H9 (cell line): ENCODE measurements around the gene PTGER3. TPM values are rescaled to one million over a fixed set of nuclear protein-coding genes. Genes with fewer than 3 reads are reported as not detected.

Experiments used
- DNase-seq: peaks from one replicate; pipeline ENCODE4 v3.0.0-alpha.2; 2017
- H2AFZ ChIP-seq: one replicate; pipeline ENCODE4 v1.6.1; 2013; ENCODE audit warnings: mild to moderate bottlenecking, low read length, control low read depth, moderate library complexity
- H2AK5ac ChIP-seq: 2 replicates; pipeline ENCODE4 v1.6.1; 2013; ENCODE audit warnings: low read length, control low read depth, mixed read lengths; ENCODE audit not compliant: insufficient read length
- H2BK120ac ChIP-seq: one replicate; pipeline ENCODE4 v1.6.1; 2013; ENCODE audit warnings: low read depth, mild to moderate bottlenecking, low read length, control low read depth, inconsistent platforms; ENCODE audit not compliant: poor library complexity, severe bottlenecking
- H2BK12ac ChIP-seq: 2 replicates; pipeline ENCODE4 v1.6.1; 2013; ENCODE audit warnings: low read length, control low read depth, mixed read lengths, low read depth; ENCODE audit not compliant: insufficient read length
- H2BK15ac ChIP-seq: 2 replicates; pipeline ENCODE4 v1.6.1; 2013; ENCODE audit warnings: low read depth, low read length, control low read depth
- H2BK20ac ChIP-seq: one replicate; pipeline ENCODE4 v1.6.1; 2013; ENCODE audit warnings: low read depth, mild to moderate bottlenecking, low read length, control low read depth, inconsistent platforms; ENCODE audit not compliant: poor library complexity, severe bottlenecking
- H2BK5ac ChIP-seq: 2 replicates; pipeline ENCODE4 v1.6.1; 2013; ENCODE audit warnings: low read length, control low read depth, mixed read lengths; ENCODE audit not compliant: insufficient read length
- H3K14ac ChIP-seq: 2 replicates; pipeline ENCODE4 v1.6.1; 2013; ENCODE audit warnings: low read length, control low read depth; ENCODE audit not compliant: insufficient read depth
- H3K18ac ChIP-seq: 2 replicates; pipeline ENCODE4 v1.6.1; 2013; ENCODE audit warnings: low read depth, mild to moderate bottlenecking, mixed read lengths, low read length, control low read depth; ENCODE audit not compliant: insufficient read length
- H3K23ac ChIP-seq: 2 replicates; pipeline ENCODE4 v1.6.1; 2013; ENCODE audit warnings: low read length, control low read depth, mixed read lengths, low read depth; ENCODE audit not compliant: insufficient read length
- H3K23me2 ChIP-seq: 2 replicates; pipeline ENCODE4 v1.6.1; 2013; ENCODE audit warnings: low read depth, mild to moderate bottlenecking, mixed read lengths, low read length, control low read depth; ENCODE audit not compliant: insufficient read length, poor library complexity, severe bottlenecking
- H3K27ac ChIP-seq: 2 replicates; pipeline ENCODE4 v1.5.1; 2013; ENCODE audit warnings: low read length, control low read depth, mixed read lengths, low read depth; ENCODE audit not compliant: insufficient read length
- H3K27me3 ChIP-seq: 2 replicates; pipeline ENCODE4 v1.6.1; 2013; ENCODE audit warnings: low read length, control low read depth, inconsistent platforms; ENCODE audit not compliant: insufficient read depth
- H3K4ac ChIP-seq: 2 replicates; pipeline ENCODE4 v1.6.1; 2013; ENCODE audit warnings: low read depth, mild to moderate bottlenecking, control low read depth, inconsistent platforms, low read length, moderate library complexity
- H3K4me1 ChIP-seq: 2 replicates; pipeline ENCODE4 v1.6.1; 2013; ENCODE audit warnings: low read length, control low read depth, inconsistent platforms; ENCODE audit not compliant: insufficient read depth
- H3K4me2 ChIP-seq: 2 replicates; pipeline ENCODE4 v1.6.1; 2013; ENCODE audit warnings: low read length, control low read depth, mixed read lengths; ENCODE audit not compliant: insufficient read length, insufficient read depth
- H3K56ac ChIP-seq: 2 replicates; pipeline ENCODE4 v1.6.1; 2013; ENCODE audit warnings: low read depth, mild to moderate bottlenecking, mixed read lengths, low read length, control low read depth; ENCODE audit not compliant: insufficient read length
- H3K79me1 ChIP-seq: 2 replicates; pipeline ENCODE4 v1.6.1; 2013; ENCODE audit warnings: low read depth, mild to moderate bottlenecking, moderate library complexity, low read length, control low read depth, inconsistent platforms; ENCODE audit not compliant: insufficient read depth, poor library complexity, severe bottlenecking
- H3K79me2 ChIP-seq: 2 replicates; pipeline ENCODE4 v1.6.1; 2013; ENCODE audit warnings: low read length, control low read depth, inconsistent platforms; ENCODE audit not compliant: insufficient read depth
- H3K9ac ChIP-seq: 2 replicates; pipeline ENCODE4 v1.6.1; 2013; ENCODE audit warnings: low read length, control low read depth, mixed read lengths; ENCODE audit not compliant: insufficient read length; ENCODE audit errors: extremely low read depth
- H3K9me3 ChIP-seq: one replicate; pipeline ENCODE4 v1.6.1; 2013; ENCODE audit warnings: low read depth, low read length, inconsistent platforms; ENCODE audit not compliant: control insufficient read depth
- H3T11ph ChIP-seq: one replicate; pipeline ENCODE4 v1.6.1; 2013; ENCODE audit warnings: mild to moderate bottlenecking, low read length, control low read depth, inconsistent platforms
- H4K20me1 ChIP-seq: one replicate; pipeline ENCODE4 v1.6.1; 2013; ENCODE audit not compliant: control insufficient read depth, insufficient read length, insufficient read depth
- H4K5ac ChIP-seq: 2 replicates; pipeline ENCODE4 v1.6.1; 2013; ENCODE audit warnings: low read depth, mild to moderate bottlenecking, mixed read lengths, low read length, control low read depth; ENCODE audit not compliant: insufficient read length
- H4K8ac ChIP-seq: replicated peaks from 2 replicates; pipeline ENCODE4 v1.6.1; 2013; ENCODE audit warnings: low read length, control low read depth, mixed read lengths, low read depth; ENCODE audit not compliant: insufficient read length
- H4K91ac ChIP-seq: 2 replicates; pipeline ENCODE4 v1.6.1; 2013; ENCODE audit warnings: low read depth, mild to moderate bottlenecking, moderate library complexity, mixed read lengths, low read length, control low read depth; ENCODE audit not compliant: insufficient read length
- H3K27ac Mint-ChIP-seq, 3 experiments: 2 replicates in 2 of 3; 3 replicates in 1 of 3; pipeline ENCODE4 v1.8.0; 2020 to 2021; ENCODE audit warnings: mixed read lengths in 3 of 3, mild to moderate bottlenecking in 1 of 3, moderate library complexity in 1 of 3
- H3K27me3 Mint-ChIP-seq: 2 replicates; pipeline ENCODE4 v1.8.0; 2021; ENCODE audit warnings: low read depth, mild to moderate bottlenecking, moderate library complexity, mixed read lengths
- H3K36me3 Mint-ChIP-seq, 3 experiments: 2 replicates in 2 of 3; 3 replicates in 1 of 3; pipeline ENCODE4 v1.8.0; 2020 to 2021; ENCODE audit warnings: low read depth in 3 of 3, mixed read lengths in 3 of 3; ENCODE audit not compliant: insufficient read depth in 1 of 3
- H3K4me1 Mint-ChIP-seq, 2 experiments: 2 replicates each; pipeline ENCODE4 v1.8.0; 2020; ENCODE audit warnings: mixed read lengths in 2 of 2
- H3K4me3 Mint-ChIP-seq, 2 experiments: 2 replicates in 1 of 2; 3 replicates in 1 of 2; pipeline ENCODE4 v1.8.0; 2020 to 2021; ENCODE audit warnings: mild to moderate bottlenecking in 2 of 2, mixed read lengths in 2 of 2, moderate library complexity in 1 of 2
- H3K9me3 Mint-ChIP-seq, 2 experiments: 2 replicates in 1 of 2; 3 replicates in 1 of 2; pipeline ENCODE4 v1.8.0; 2020; ENCODE audit warnings: mild to moderate bottlenecking in 2 of 2, mixed read lengths in 2 of 2, moderate library complexity in 1 of 2
- CTCF ChIP-seq: fragments of 200-600 bp; sonication (generic); conservative IDR thresholded peaks from 3 replicates; pipeline ENCODE4 v1.8.0; 2021; ENCODE audit warnings: antibody characterized with exemption, mild to moderate bottlenecking
- WGBS: extraction: QIAGEN DNeasy Blood & Tissue Kit; methylation state at CpG from one replicate; pipeline ENCODE4 v1.1.7; 2013; ENCODE audit warnings: missing lambda C conversion rate, low lambda C conversion rate, mixed read lengths; ENCODE audit not compliant: insufficient read length; ENCODE audit errors: extremely low coverage; 5-methylcytosine and 5-hydroxymethylcytosine counted together
- total RNA-seq: library from RNA; stranded (reverse); gene quantifications from 2 replicates; pipeline ENCODE4 v1.2.1, GENCODE V29; 2021

PTGER3 gene
- total RNA-seq, 1 experiment from 2014 or later: 0.26 TPM

- H2BK12ac ChIP-seq: no peak overlapping the region
- H3K23ac ChIP-seq: no peak overlapping the region
- H4K20me1 ChIP-seq: no peaks in the 10 kb centered on the region
- no peak overlapping the region for H2BK5ac ChIP-seq
- H3K79me2 ChIP-seq: no peaks in the 10 kb centered on the region
- no peak overlapping the region for H3K56ac ChIP-seq
- no peak overlapping the region for H2BK20ac ChIP-seq
- H3K27me3 ChIP-seq: no peaks in the 10 kb centered on the region
- H3K36me3 Mint-ChIP-seq: no peaks in the 10 kb centered on the region
- H4K8ac ChIP-seq: no peak overlapping the region
- H3K4me1 ChIP-seq: no peaks in the 10 kb centered on the region
- H3K9me3 ChIP-seq: no peaks in the 10 kb centered on the region
- H2BK120ac ChIP-seq: no peak overlapping the region
- no peaks in the 10 kb centered on the region for H3K79me1 ChIP-seq
- no peak overlapping the region for H3K14ac ChIP-seq
- no peak overlapping the region for H3K9ac ChIP-seq
- no peak overlapping the region for H3K27ac Mint-ChIP-seq
- H3K23me2 ChIP-seq: no peaks in the 10 kb centered on the region
- peaks cover 2% of the 10 kb centered on the region for H3K27me3 Mint-ChIP-seq
- no peak overlapping the region for H2BK15ac ChIP-seq
- H3T11ph ChIP-seq: no peak overlapping the region
- H3K4me1 Mint-ChIP-seq: no peaks in the 10 kb centered on the region
- H3K4me2 ChIP-seq: no peak overlapping the region
- no peaks in the 10 kb centered on the region for H3K9me3 Mint-ChIP-seq
- no peak for DNase-seq
- no CpG with 5 or more reads among the region's 2 CpGs for WGBS
- H3K18ac ChIP-seq: no peak overlapping the region
- H2AFZ ChIP-seq: no peak overlapping the region
- no peak overlapping the region for H4K91ac ChIP-seq
- TF ChIP-seq CTCF: no peak
- no peak overlapping the region for H3K4ac ChIP-seq
- H4K5ac ChIP-seq: no peak overlapping the region
- H2AK5ac ChIP-seq: no peak overlapping the region
- no peak overlapping the region for H3K4me3 Mint-ChIP-seq
- H3K27ac ChIP-seq: no peak overlapping the region
Measured at GRCh38 chr1:71037829-71038620, 9.6 kb downstream of the PTGER3 start.
